RWPE2 (cell line): ENCODE results near the gene PTPRB.

Source experiments
- ATAC-seq: fragments of 200-7000 bp; cut with Tn5 transposase; 3 replicates; pipeline ENCODE4 v1.9.1; 2021; ENCODE audit warnings: low read depth
- DNase-seq: peaks from one replicate; pipeline ENCODE4 v3.0.0-alpha.2; 2020; ENCODE audit warnings: low spot score
- H3K27ac ChIP-seq: fragments of 450-650 bp; 2 replicates; pipeline ENCODE4 v1.5.1; 2017; ENCODE audit warnings: mild to moderate bottlenecking; ENCODE audit not compliant: poor library complexity, severe bottlenecking
- H3K27me3 ChIP-seq: fragments of 250-450 bp; sonication (Bioruptor Pico); 2 replicates; pipeline ENCODE4 v1.5.1; 2021; ENCODE audit warnings: mild to moderate bottlenecking, moderate library complexity; ENCODE audit not compliant: insufficient read depth, poor library complexity, severe bottlenecking
- H3K36me3 ChIP-seq: fragments of 250-450 bp; sonication (Bioruptor Pico); 2 replicates; pipeline ENCODE4 v1.5.1; 2020; ENCODE audit warnings: low read depth, mild to moderate bottlenecking, moderate library complexity
- H3K4me1 ChIP-seq: fragments of 250-450 bp; sonication (Bioruptor Pico); 2 replicates; pipeline ENCODE4 v1.5.1; 2021; ENCODE audit warnings: mild to moderate bottlenecking, moderate library complexity; ENCODE audit not compliant: insufficient read depth, poor library complexity, severe bottlenecking
- H3K4me3 ChIP-seq: fragments of 250-450 bp; sonication (Bioruptor Pico); 2 replicates; pipeline ENCODE4 v1.5.1; 2021; ENCODE audit warnings: mild to moderate bottlenecking, moderate library complexity; ENCODE audit not compliant: severe bottlenecking
- H3K9me3 ChIP-seq: fragments of 250-450 bp; sonication (Bioruptor Pico); 2 replicates; pipeline ENCODE4 v1.5.1; 2021; ENCODE audit warnings: mild to moderate bottlenecking, moderate library complexity; ENCODE audit not compliant: severe bottlenecking
- CTCF ChIP-seq: fragments of 450-650 bp; IDR thresholded peaks from one replicate; pipeline ENCODE4 v1.5.1; 2017; ENCODE audit warnings: mild to moderate bottlenecking, moderate library complexity; ENCODE audit not compliant: poor library complexity, severe bottlenecking

Gene PTPRB

GRCh38 chr12:70576341-70577282, 60.6 kb downstream of the PTPRB start:
- DNase-seq = no peak
- no peaks in the 10 kb centered on the region for H3K36me3 ChIP-seq
- no peak overlapping the region for H3K4me3 ChIP-seq
- H3K4me1 ChIP-seq = no peaks in the 10 kb centered on the region
- H3K27me3 ChIP-seq = no peaks in the 10 kb centered on the region
- TF ChIP-seq CTCF = peak; percentile 88
- no peaks in the 10 kb centered on the region for H3K9me3 ChIP-seq
- H3K27ac ChIP-seq = no peak overlapping the region
- ATAC-seq = peak; percentile 84

- TF ChIP-seq CTCF = no peak
- ATAC-seq (no peak), DNase-seq (no peak)
- Histone ChIP-seq H3K27ac (no peak overlapping the region), H3K4me3 (no peak overlapping the region), H3K36me3 (no peaks in the 10 kb centered on the region), H3K9me3 (no peaks in the 10 kb centered on the region), H3K27me3 (no peaks in the 10 kb centered on the region), H3K4me1 (no peaks in the 10 kb centered on the region)
Observed at GRCh38 chr12:70571705-70572268, 65.4 kb downstream of the PTPRB start.

- H3K27me3 ChIP-seq = no peaks in the 10 kb centered on the region
- no peaks in the 10 kb centered on the region for H3K9me3 ChIP-seq
- H3K4me3 ChIP-seq = no peak overlapping the region
- no peak for DNase-seq
- ATAC-seq = no peak
- H3K36me3 ChIP-seq = no peaks in the 10 kb centered on the region
- no peak for TF ChIP-seq CTCF
- H3K27ac ChIP-seq = no peak overlapping the region
- H3K4me1 ChIP-seq = no peaks in the 10 kb centered on the region
Observed at GRCh38 chr12:70571029-70571428, 66.2 kb downstream of the PTPRB start.

GRCh38 chr12:70561550-70561949, 75.7 kb downstream of the PTPRB start:
- Histone ChIP-seq H3K36me3 (no peaks in the 10 kb centered on the region), H3K4me3 (no peak overlapping the region), H3K27ac (no peak overlapping the region), H3K9me3 (no peaks in the 10 kb centered on the region), H3K27me3 (no peaks in the 10 kb centered on the region), H3K4me1 (peaks cover under 1% of the 10 kb centered on the region)
- ATAC-seq (no peak), DNase-seq (no peak)
- no peak for TF ChIP-seq CTCF

GRCh38 chr12:70560671-70561070, 76.6 kb downstream of the PTPRB start:
- H3K27me3 ChIP-seq = no peaks in the 10 kb centered on the region
- DNase-seq (no peak), ATAC-seq (no peak)
- H3K4me1 ChIP-seq = peaks cover 6% of the 10 kb centered on the region
- no peaks in the 10 kb centered on the region for H3K36me3 ChIP-seq
- no peak for TF ChIP-seq CTCF
- H3K4me3 ChIP-seq = no peak overlapping the region
- no peak overlapping the region for H3K27ac ChIP-seq
- H3K9me3 ChIP-seq = no peaks in the 10 kb centered on the region
